ENCODE measurements around the gene UBE4B. TPM values are rescaled to one million over a fixed set of nuclear protein-coding genes. Genes with fewer than 3 reads are reported as not detected.
"Not testable (repeated sequence)": the region's sequence is repeated elsewhere in the genome, so short reads cannot be mapped to it uniquely, and the experiment has no call there.

Gene UBE4B
- total RNA-seq, result 32.2 TPM

GRCh38 chr1:10032590-10033358, at the start of gene UBE4B:
Gene UBE4B (plus strand): TSS chr1:10032958. CDS start chr1:10033671, 713 bp downstream.
- DNase-seq, result peak; percentile 99

- no peak for DNase-seq
Observed at GRCh38 chr1:9984253-9984652, 48.5 kb upstream of the UBE4B start.

- no peak for DNase-seq
Observed at GRCh38 chr1:9985001-9985400, 47.8 kb upstream of the UBE4B start.

- no peak for DNase-seq
Observed at GRCh38 chr1:9989773-9990172, 43.0 kb upstream of the UBE4B start.

- no peak for DNase-seq
Observed at GRCh38 chr1:9990944-9991343, 41.8 kb upstream of the UBE4B start.

- no peak for DNase-seq
Observed at GRCh38 chr1:9992910-9993309, 39.8 kb upstream of the UBE4B start.

GRCh38 chr1:9993561-9994075, 39.1 kb upstream of the UBE4B start:
- DNase-seq, result no peak

- DNase-seq, result peak; percentile 16
Observed at GRCh38 chr1:9996624-9997582, 35.9 kb upstream of the UBE4B start, which contains the start of gene RBP7. Gene RBP7 (plus strand): TSS chr1:9997228. CDS start chr1:9997259, 31 bp downstream.

- DNase-seq, result no peak
Observed at GRCh38 chr1:10001016-10001665, 31.6 kb upstream of the UBE4B start.

- DNase-seq, result not testable (repeated sequence)
Observed at GRCh38 chr1:10005248-10005647, 27.5 kb upstream of the UBE4B start.

- DNase-seq, result peak; percentile 55
Observed at GRCh38 chr1:10007169-10007568, 25.6 kb upstream of the UBE4B start.

GRCh38 chr1:10014016-10014415, 18.7 kb upstream of the UBE4B start:
- DNase-seq, result no peak

- no peak for DNase-seq
Observed at GRCh38 chr1:10019561-10019960, 13.2 kb upstream of the UBE4B start.

- DNase-seq, result no peak
Observed at GRCh38 chr1:10020086-10020485, 12.7 kb upstream of the UBE4B start.

GRCh38 chr1:10020678-10021077, 12.1 kb upstream of the UBE4B start:
- not testable (repeated sequence) for DNase-seq

- DNase-seq, result not testable (repeated sequence)
Observed at GRCh38 chr1:10021992-10022391, 10.8 kb upstream of the UBE4B start.

- no peak for DNase-seq
Observed at GRCh38 chr1:10022656-10023055, 10.1 kb upstream of the UBE4B start.

- DNase-seq, result no peak
Observed at GRCh38 chr1:10025354-10025753, 7.4 kb upstream of the UBE4B start.

- no peak for DNase-seq
Observed at GRCh38 chr1:10027027-10027426, 5.7 kb upstream of the UBE4B start.

- not testable (repeated sequence) for DNase-seq
Observed at GRCh38 chr1:10028956-10029500, 3.7 kb upstream of the UBE4B start.

- no peak for DNase-seq
Observed at GRCh38 chr1:10031461-10031860, 1.3 kb upstream of the UBE4B start.

- peak; percentile 31 for DNase-seq
Observed at GRCh38 chr1:10033359-10033845, 644 bp downstream of the UBE4B start.

Measured in tongue (tissue), 2 donors.